ENCODE data around the gene AFF3.
A peak's percentile ranks its signal among the peaks of the same experiment; 100 is the strongest.
"Not testable (repeated sequence)": the region's sequence is repeated elsewhere in the genome, so short reads cannot be mapped to it uniquely, and the experiment has no call there.

The AFF3 gene

GRCh38 chr2:100105678-100106054, 36.7 kb downstream of the AFF3 start:
- DNase-seq: no peak

GRCh38 chr2:100104718-100105677, 37.4 kb downstream of the AFF3 start:
- DNase-seq: peak; percentile 45

- DNase-seq: peak; percentile 7
Measured at GRCh38 chr2:100104265-100104664, 38.1 kb downstream of the AFF3 start.

- DNase-seq: not testable (repeated sequence)
Measured at GRCh38 chr2:100103527-100104252, 38.7 kb downstream of the AFF3 start.

GRCh38 chr2:100102466-100103180, 39.8 kb downstream of the AFF3 start:
- not testable (repeated sequence) for DNase-seq

- DNase-seq: not testable (repeated sequence)
Measured at GRCh38 chr2:100098855-100099254, 43.5 kb downstream of the AFF3 start.

- DNase-seq: not testable (repeated sequence)
Measured at GRCh38 chr2:100097611-100098294, 44.6 kb downstream of the AFF3 start.

- not testable (repeated sequence) for DNase-seq
Measured at GRCh38 chr2:100095845-100096244, 46.5 kb downstream of the AFF3 start.

- not testable (repeated sequence) for DNase-seq
Measured at GRCh38 chr2:100091807-100092206, 50.6 kb downstream of the AFF3 start.

- not testable (repeated sequence) for DNase-seq
Measured at GRCh38 chr2:100085744-100086143, 56.6 kb downstream of the AFF3 start.

- DNase-seq: not testable (repeated sequence)
Measured at GRCh38 chr2:100083421-100084216, 58.8 kb downstream of the AFF3 start.

- not testable (repeated sequence) for DNase-seq
Measured at GRCh38 chr2:100082302-100082978, 60.0 kb downstream of the AFF3 start.

- no peak for DNase-seq
Measured at GRCh38 chr2:100077935-100078334, 64.5 kb downstream of the AFF3 start.

GRCh38 chr2:100077456-100077855, 64.9 kb downstream of the AFF3 start:
- no peak for DNase-seq

GRCh38 chr2:100075532-100075931, 66.9 kb downstream of the AFF3 start:
- no peak for DNase-seq

GRCh38 chr2:100073110-100073509, 69.3 kb downstream of the AFF3 start:
- no peak for DNase-seq

- no peak for DNase-seq
Measured at GRCh38 chr2:100072503-100072902, 69.9 kb downstream of the AFF3 start.

- no peak for DNase-seq
Measured at GRCh38 chr2:100071335-100072043, 70.9 kb downstream of the AFF3 start.

- DNase-seq: no peak
Measured at GRCh38 chr2:100070078-100070477, 72.3 kb downstream of the AFF3 start.

GRCh38 chr2:100068395-100068794, 74.0 kb downstream of the AFF3 start:
- DNase-seq: no peak

Measured in CD4-positive, alpha-beta T cell treated with Interleukin-17A for 4 hours (primary cell).